Measurements from ENCODE around the gene SCARB1.
A peak's percentile ranks its signal among the peaks of the same experiment; 100 is the strongest.

SCARB1 gene

DNA sequence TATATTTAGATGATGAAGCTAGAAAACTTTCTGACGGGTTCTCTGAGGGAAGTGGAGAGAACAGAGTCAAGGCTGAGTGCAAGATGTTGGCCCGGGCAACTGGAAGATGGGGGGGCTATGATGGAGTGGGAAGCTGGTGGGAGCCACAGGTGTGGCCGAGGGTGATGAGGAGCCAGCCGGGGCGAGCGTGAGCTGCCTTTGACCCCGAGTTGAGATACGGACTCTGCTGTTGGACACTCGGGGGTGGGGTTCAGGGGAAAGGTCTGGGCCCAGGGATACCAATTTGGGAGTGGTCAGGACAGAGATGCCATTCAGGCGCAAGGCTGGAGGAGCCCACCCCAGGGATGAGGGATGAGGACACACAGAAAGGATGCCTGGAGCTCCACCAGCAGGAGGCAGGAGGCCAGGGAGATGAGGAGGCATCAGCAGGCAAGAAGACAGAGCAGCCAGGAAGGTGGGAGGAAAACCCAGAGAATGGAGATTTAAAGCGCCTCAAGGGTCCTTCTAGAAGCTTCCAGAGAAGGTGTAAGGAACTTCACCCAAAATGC lies 9.0 kb downstream of the SCARB1 start:
- peak overlapping the region; percentile 6 for H2AFZ ChIP-seq (ENCODE audit: insufficient read depth, low read length, poor library complexity)
- no peak overlapping the region for H3K9ac ChIP-seq (ENCODE audit: low read length)
- peaks cover 5% of the 10 kb centered on the region for H3K9me3 ChIP-seq (ENCODE audit: insufficient read depth, low read depth, low read length)
- no peaks in the 10 kb centered on the region for H3K27me3 ChIP-seq (ENCODE audit: insufficient read depth, low read length)
- no peak overlapping the region for H2BK5ac ChIP-seq (ENCODE audit: low read depth, low read length, poor library complexity)
- no peak overlapping the region for H2BK120ac ChIP-seq (ENCODE audit: insufficient read depth, low read length, poor library complexity)
- H2AK5ac ChIP-seq (ENCODE audit: low read length), result no peak overlapping the region
- WGBS (ENCODE audit: extremely low coverage, insufficient coverage, insufficient read length), result no CpG with 5 or more reads among the region's 11 CpGs
- H3K18ac ChIP-seq (ENCODE audit: low read length), result no peak overlapping the region
- no peak overlapping the region for H4K91ac ChIP-seq (ENCODE audit: low read depth, low read length)
- H2BK12ac ChIP-seq (ENCODE audit: low read length), result no peak overlapping the region
- H3K79me1 ChIP-seq (ENCODE audit: low read length), result peaks cover 10% of the 10 kb centered on the region
- no peak overlapping the region for H3K4ac ChIP-seq (ENCODE audit: low read depth, low read length)
- no peak overlapping the region for H4K8ac ChIP-seq (ENCODE audit: low read depth, low read length)
- no peak for DNase-seq
- no peaks in the 10 kb centered on the region for H3K79me2 ChIP-seq (ENCODE audit: control insufficient read depth, insufficient read depth, low read length, poor library complexity)
- H4K12ac ChIP-seq (ENCODE audit: low read depth, low read length), result no peak overlapping the region
- H3K23ac ChIP-seq (ENCODE audit: low read length), result no peak overlapping the region
- H3K4me2 ChIP-seq (ENCODE audit: low read length), result no peak overlapping the region
- peaks cover 0 to 4% of the 10 kb centered on the region in 2 experiments for H3K36me3 ChIP-seq (ENCODE audit: control insufficient read depth in 1 of 2, insufficient read depth in 2 of 2, low read length in 2 of 2)
- no peak overlapping the region for H3K14ac ChIP-seq (ENCODE audit: low read length)
- peaks cover 13 to 14% of the 10 kb centered on the region in 2 experiments for H3K4me1 ChIP-seq (ENCODE audit: control insufficient read depth in 1 of 2, insufficient read depth in 2 of 2, low read length in 2 of 2)
- H3K4me3 ChIP-seq (ENCODE audit: low read depth, low read length), result no peak overlapping the region
- H3K27ac ChIP-seq (ENCODE audit: low read depth, low read length), result no peak overlapping the region

DNA sequence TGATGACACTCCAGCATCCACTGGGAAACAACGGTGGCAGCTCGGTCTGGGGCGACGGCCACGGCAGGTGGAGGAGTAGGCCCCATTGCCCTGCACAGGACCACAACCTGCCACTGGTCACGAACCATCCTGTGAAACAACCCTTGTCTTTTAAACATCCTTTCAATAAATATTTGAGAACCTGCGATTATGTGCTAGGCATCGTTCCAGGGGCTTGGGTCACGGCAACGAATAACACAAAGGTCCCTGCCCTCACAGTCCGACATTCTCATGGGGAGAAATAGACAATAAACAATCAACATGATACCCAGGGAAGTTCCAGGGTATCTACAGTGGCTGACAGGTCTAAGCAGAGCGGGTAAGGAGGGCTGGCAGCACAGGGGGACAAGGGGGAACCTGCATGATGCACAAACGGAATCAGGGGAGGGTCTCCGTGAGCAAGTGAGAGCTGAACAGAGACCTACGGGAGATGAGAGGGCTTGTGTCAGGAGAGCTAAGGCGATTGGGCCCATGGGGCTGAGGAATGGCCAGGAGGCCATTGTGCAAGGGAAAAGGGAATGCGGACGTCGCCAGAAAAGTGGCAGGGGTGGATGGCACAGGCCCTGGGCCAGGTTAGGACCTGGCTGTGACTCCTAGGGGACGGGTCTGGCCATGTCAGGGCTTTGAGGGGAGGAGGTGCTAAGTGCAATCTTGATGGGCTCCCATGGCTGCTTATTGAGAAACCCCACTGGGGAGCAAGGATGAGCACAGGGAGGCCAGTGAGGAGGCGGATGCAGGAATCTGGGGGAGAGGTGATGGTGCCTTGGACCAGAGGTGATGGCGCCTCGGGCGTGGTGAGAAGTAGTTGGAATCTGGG lies 9.7 kb downstream of the SCARB1 start:
- Histone ChIP-seq H3K4me1 (ENCODE audit: control insufficient read depth in 1 of 2, insufficient read depth in 2 of 2, low read length in 2 of 2) (peaks cover 13 to 14% of the 10 kb centered on the region in 2 experiments), H3K9ac (ENCODE audit: low read length) (no peak overlapping the region), H3K14ac (ENCODE audit: low read length) (no peak overlapping the region), H4K91ac (ENCODE audit: low read depth, low read length) (no peak overlapping the region), H3K27ac (ENCODE audit: low read depth, low read length) (no peak overlapping the region), H3K79me1 (ENCODE audit: low read length) (peaks cover 10% of the 10 kb centered on the region), H3K4me2 (ENCODE audit: low read length) (no peak overlapping the region), H3K79me2 (ENCODE audit: control insufficient read depth, insufficient read depth, low read length, poor library complexity) (no peaks in the 10 kb centered on the region), H2AK5ac (ENCODE audit: low read length) (no peak overlapping the region), H2BK120ac (ENCODE audit: insufficient read depth, low read length, poor library complexity) (no peak overlapping the region), H3K4me3 (ENCODE audit: low read depth, low read length) (peak overlapping the region; percentile 18), H3K4ac (ENCODE audit: low read depth, low read length) (no peak overlapping the region), H2BK12ac (ENCODE audit: low read length) (no peak overlapping the region), H4K12ac (ENCODE audit: low read depth, low read length) (no peak overlapping the region), H3K36me3 (ENCODE audit: control insufficient read depth in 1 of 2, insufficient read depth in 2 of 2, low read length in 2 of 2) (peaks cover 0 to 4% of the 10 kb centered on the region in 2 experiments), H3K23ac (ENCODE audit: low read length) (no peak overlapping the region), H3K18ac (ENCODE audit: low read length) (no peak overlapping the region), H4K8ac (ENCODE audit: low read depth, low read length) (no peak overlapping the region), H2AFZ (ENCODE audit: insufficient read depth, low read length, poor library complexity) (no peak overlapping the region), H2BK5ac (ENCODE audit: low read depth, low read length, poor library complexity) (no peak overlapping the region), H3K27me3 (ENCODE audit: insufficient read depth, low read length) (no peaks in the 10 kb centered on the region), H3K9me3 (ENCODE audit: insufficient read depth, low read depth, low read length) (peaks cover 5% of the 10 kb centered on the region)
- no CpG with 5 or more reads among the region's 24 CpGs for WGBS (ENCODE audit: extremely low coverage, insufficient coverage, insufficient read length)
- DNase-seq, result peak; percentile 45 to 71

- Histone ChIP-seq H3K18ac (ENCODE audit: low read length) (peak overlapping the region; percentile 27), H3K36me3 (ENCODE audit: control insufficient read depth in 1 of 2, insufficient read depth in 2 of 2, low read length in 2 of 2) (peaks cover 0 to 4% of the 10 kb centered on the region in 2 experiments), H2BK120ac (ENCODE audit: insufficient read depth, low read length, poor library complexity) (peak overlapping the region; percentile 80), H3K27ac (ENCODE audit: low read depth, low read length) (no peak overlapping the region), H3K23ac (ENCODE audit: low read length) (no peak overlapping the region), H3K4me1 (ENCODE audit: control insufficient read depth in 1 of 2, insufficient read depth in 2 of 2, low read length in 2 of 2) (peaks cover 13 to 14% of the 10 kb centered on the region in 2 experiments), H4K91ac (ENCODE audit: low read depth, low read length) (peak overlapping the region; percentile 60), H3K79me2 (ENCODE audit: control insufficient read depth, insufficient read depth, low read length, poor library complexity) (no peaks in the 10 kb centered on the region), H2BK5ac (ENCODE audit: low read depth, low read length, poor library complexity) (no peak overlapping the region), H3K9ac (ENCODE audit: low read length) (no peak overlapping the region), H2AFZ (ENCODE audit: insufficient read depth, low read length, poor library complexity) (no peak overlapping the region), H4K8ac (ENCODE audit: low read depth, low read length) (peak overlapping the region; percentile 66), H2BK12ac (ENCODE audit: low read length) (peak overlapping the region; percentile 42), H3K79me1 (ENCODE audit: low read length) (peaks cover 10% of the 10 kb centered on the region), H3K27me3 (ENCODE audit: insufficient read depth, low read length) (no peaks in the 10 kb centered on the region), H2AK5ac (ENCODE audit: low read length) (peak overlapping the region; percentile 16), H3K4me3 (ENCODE audit: low read depth, low read length) (no peak overlapping the region), H4K12ac (ENCODE audit: low read depth, low read length) (no peak overlapping the region), H3K4ac (ENCODE audit: low read depth, low read length) (peak overlapping the region; percentile 31), H3K14ac (ENCODE audit: low read length) (peak overlapping the region; percentile 41), H3K4me2 (ENCODE audit: low read length) (no peak overlapping the region), H3K9me3 (ENCODE audit: insufficient read depth, low read depth, low read length) (peaks cover 4% of the 10 kb centered on the region)
- no CpG with 5 or more reads among the region's 11 CpGs for WGBS (ENCODE audit: extremely low coverage, insufficient coverage, insufficient read length)
- no peak for DNase-seq
These were observed 10.7 kb downstream of the SCARB1 start for GRCh38 chr12:124852911-124853427.

DNA sequence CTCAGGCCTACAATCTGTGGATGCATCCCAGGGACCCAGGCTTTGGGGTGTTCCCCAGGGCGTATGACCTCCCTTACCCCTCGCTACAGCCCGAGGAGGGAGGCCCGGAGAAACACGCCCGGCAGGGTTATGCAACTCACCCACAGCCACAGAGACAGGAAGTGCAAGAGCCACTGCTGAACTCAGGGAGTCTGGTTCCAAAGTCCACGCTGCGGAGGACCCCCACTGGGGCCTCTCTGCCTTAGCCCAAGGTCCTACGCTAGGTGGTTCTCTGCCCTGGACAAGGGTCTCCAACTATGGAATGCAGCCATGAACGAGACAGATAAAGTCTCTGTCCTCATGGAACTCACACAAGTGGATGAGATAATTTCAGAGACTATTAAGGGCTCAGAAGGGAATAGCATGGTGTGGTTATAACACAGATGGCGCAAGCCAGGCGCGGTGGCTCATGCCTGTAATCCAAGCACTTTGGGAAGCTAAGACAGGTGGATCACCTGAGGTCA lies 11.3 kb downstream of the SCARB1 start:
- peaks cover 13 to 14% of the 10 kb centered on the region in 2 experiments for H3K4me1 ChIP-seq (ENCODE audit: control insufficient read depth in 1 of 2, insufficient read depth in 2 of 2, low read length in 2 of 2)
- H3K23ac ChIP-seq (ENCODE audit: low read length), result no peak overlapping the region
- peak overlapping the region; percentile 27 for H3K18ac ChIP-seq (ENCODE audit: low read length)
- H2BK12ac ChIP-seq (ENCODE audit: low read length), result peak overlapping the region; percentile 56
- peak overlapping the region; percentile 60 for H4K91ac ChIP-seq (ENCODE audit: low read depth, low read length)
- no peak overlapping the region for H3K4ac ChIP-seq (ENCODE audit: low read depth, low read length)
- H3K79me1 ChIP-seq (ENCODE audit: low read length), result peaks cover 10% of the 10 kb centered on the region
- H4K12ac ChIP-seq (ENCODE audit: low read depth, low read length), result no peak overlapping the region
- peaks cover 3% of the 10 kb centered on the region for H3K9me3 ChIP-seq (ENCODE audit: insufficient read depth, low read depth, low read length)
- peaks cover 0 to 4% of the 10 kb centered on the region in 2 experiments for H3K36me3 ChIP-seq (ENCODE audit: control insufficient read depth in 1 of 2, insufficient read depth in 2 of 2, low read length in 2 of 2)
- H3K14ac ChIP-seq (ENCODE audit: low read length), result peak overlapping the region; percentile 41
- peak overlapping the region; percentile 17 for H2AFZ ChIP-seq (ENCODE audit: insufficient read depth, low read length, poor library complexity)
- no peak overlapping the region for H3K9ac ChIP-seq (ENCODE audit: low read length)
- H3K4me3 ChIP-seq (ENCODE audit: low read depth, low read length), result no peak overlapping the region
- H2BK5ac ChIP-seq (ENCODE audit: low read depth, low read length, poor library complexity), result peak overlapping the region; percentile 8
- peak overlapping the region; percentile 66 for H4K8ac ChIP-seq (ENCODE audit: low read depth, low read length)
- peak overlapping the region; percentile 14 for H2BK120ac ChIP-seq (ENCODE audit: insufficient read depth, low read length, poor library complexity)
- H3K27ac ChIP-seq (ENCODE audit: low read depth, low read length), result no peak overlapping the region
- no CpG with 5 or more reads among the region's 13 CpGs for WGBS (ENCODE audit: extremely low coverage, insufficient coverage, insufficient read length)
- H3K27me3 ChIP-seq (ENCODE audit: insufficient read depth, low read length), result no peaks in the 10 kb centered on the region
- DNase-seq, result peak in 1 of 2 donors; percentile 50
- no peak overlapping the region for H2AK5ac ChIP-seq (ENCODE audit: low read length)
- H3K79me2 ChIP-seq (ENCODE audit: control insufficient read depth, insufficient read depth, low read length, poor library complexity), result no peaks in the 10 kb centered on the region
- H3K4me2 ChIP-seq (ENCODE audit: low read length), result no peak overlapping the region
